ENCODE results near the gene PADI1. TPM values are rescaled to one million over a fixed set of nuclear protein-coding genes. Genes with fewer than 3 reads are reported as not detected.

PADI1 gene
- polyA plus RNA-seq, 1 experiment, result not detected

- ChIA-PET CTCF (interaction anchor here (1.0 kb wide), 1 partner anchor 78 kb away, joined by 3 read pairs; no protein-coding TSS in a partner anchor), POLR2A (no interaction called here)
- no peak for TF ChIP-seq CTCF (IDR thresholded peaks at IDR 0.05; ENCODE audit: low read depth, low read length)
Measured at GRCh38 chr1:17248781-17249180, 43.9 kb downstream of the PADI1 start, which contains the start of gene PADI3. Gene PADI3, plus strand, starts transcription at chr1:17249098. Its CDS starts 40 bp downstream, at chr1:17249138.

GRCh38 chr1:17250601-17251000 is 45.7 kb downstream of the PADI1 start:
- TF ChIP-seq CTCF (IDR thresholded peaks at IDR 0.05; ENCODE audit: low read depth, low read length), result no peak
- ChIA-PET POLR2A (no interaction called here), CTCF (interaction anchor here (1.6 to 2.2 kb wide), 2 partner anchors 13 to 125 kb away, joined by 5 to 8 read pairs; no protein-coding TSS in a partner anchor)
- DNase-seq (ENCODE audit: low read depth, low spot score), result no peak
- no peak overlapping the region for H3K27ac ChIP-seq (ENCODE audit: low read depth, low read length)
- H3K9me3 ChIP-seq (ENCODE audit: control insufficient read depth, insufficient read depth, low read length), result no peaks in the 10 kb centered on the region; the same call in 1 of the 2 replicates
- H3K4me3 ChIP-seq (ENCODE audit: low read depth, low read length), result no peak overlapping the region
- peaks cover 2% of the 10 kb centered on the region for H3K27me3 ChIP-seq (ENCODE audit: control insufficient read depth, insufficient read depth, low read length)

More at GRCh38 chr1:17248781-17249180, 43.9 kb downstream of the PADI1 start, which contains the start of gene PADI3:
- Histone ChIP-seq H3K9me3 (ENCODE audit: control insufficient read depth, insufficient read depth, low read length) (no peaks in the 10 kb centered on the region; the same call in 1 of the 2 replicates), H3K27me3 (ENCODE audit: control insufficient read depth, insufficient read depth, low read length) (no peaks in the 10 kb centered on the region), H3K4me3 (ENCODE audit: low read depth, low read length) (no peak within 1 kb of the TSS), H3K27ac (ENCODE audit: low read depth, low read length) (no peak within 1 kb of the TSS)
- no peak for DNase-seq (ENCODE audit: low read depth, low spot score)

- Histone ChIP-seq H3K9me3 (ENCODE audit: control insufficient read depth, insufficient read depth, low read length) (no peaks in the 10 kb centered on the region; the same call in 1 of the 2 replicates), H3K4me3 (ENCODE audit: low read depth, low read length) (no peak overlapping the region), H3K27ac (ENCODE audit: low read depth, low read length) (no peak overlapping the region), H3K27me3 (ENCODE audit: control insufficient read depth, insufficient read depth, low read length) (peaks cover 5% of the 10 kb centered on the region)
- POLR2A ChIA-PET, result no interaction called here
- no peak for TF ChIP-seq CTCF (IDR thresholded peaks at IDR 0.05; ENCODE audit: low read depth, low read length)
- DNase-seq (ENCODE audit: low read depth, low spot score), result no peak
- CTCF ChIA-PET, result interaction anchor here (1.6 to 2.2 kb wide), 2 partner anchors 14 to 125 kb away, joined by 5 to 8 read pairs; no protein-coding TSS in a partner anchor
Measured at GRCh38 chr1:17251246-17251645, 46.3 kb downstream of the PADI1 start.

- no peak for DNase-seq (ENCODE audit: low read depth, low spot score)
- Histone ChIP-seq H3K9me3 (ENCODE audit: control insufficient read depth, insufficient read depth, low read length) (no peaks in the 10 kb centered on the region; the same call in 1 of the 2 replicates), H3K4me3 (ENCODE audit: low read depth, low read length) (no peak overlapping the region), H3K27me3 (ENCODE audit: control insufficient read depth, insufficient read depth, low read length) (peaks cover 5% of the 10 kb centered on the region), H3K27ac (ENCODE audit: low read depth, low read length) (no peak overlapping the region)
- CTCF ChIA-PET, result interaction anchor here (1.4 kb wide), 1 partner anchor 126 kb away, joined by 4 read pairs; no protein-coding TSS in a partner anchor
- TF ChIP-seq CTCF (IDR thresholded peaks at IDR 0.05; ENCODE audit: low read depth, low read length), result no peak
- POLR2A ChIA-PET, result interaction anchor here (0.8 kb wide), 1 partner anchor 24 kb away, joined by 3 read pairs; no protein-coding TSS in a partner anchor
Measured at GRCh38 chr1:17251701-17252376, 46.9 kb downstream of the PADI1 start.

- H3K27me3 ChIP-seq (ENCODE audit: control insufficient read depth, insufficient read depth, low read length), result peaks cover 5% of the 10 kb centered on the region
- H3K4me3 ChIP-seq (ENCODE audit: low read depth, low read length), result no peak overlapping the region
- no peaks in the 10 kb centered on the region; the same call in 1 of the 2 replicates for H3K9me3 ChIP-seq (ENCODE audit: control insufficient read depth, insufficient read depth, low read length)
- no peak overlapping the region for H3K27ac ChIP-seq (ENCODE audit: low read depth, low read length)
- TF ChIP-seq CTCF (IDR thresholded peaks at IDR 0.05; ENCODE audit: low read depth, low read length), result no peak
- CTCF ChIA-PET, result interaction anchor here (0.6 to 1.0 kb wide), 2 partner anchors 18 to 1282 kb away, joined by 3 to 4 read pairs; no protein-coding TSS in a partner anchor
- no peak for DNase-seq (ENCODE audit: low read depth, low spot score)
- POLR2A ChIA-PET, result no interaction called here
Measured at GRCh38 chr1:17255336-17255735, 50.4 kb downstream of the PADI1 start.

All from AG04450 (cell line).